Breast epithelium (tissue), 4 donors: Measurements from ENCODE around the gene CEACAM7. TPM values are rescaled to one million over a fixed set of nuclear protein-coding genes. Genes with fewer than 3 reads are reported as not detected.

Experiments
- DNase-seq, 2 donors: peaks; one replicate each; pipeline ENCODE4 v3.0.0-alpha.2; 2019; ENCODE audit warnings: low spot score in 2 of 2
- H3K27ac ChIP-seq, 2 donors: fragments of 200-600 bp; sonication (generic) in 1 of 2; one replicate each; pipeline ENCODE4 v1.5.1; 2016 to 2019; ENCODE audit warnings: mild to moderate bottlenecking in 1 of 2
- H3K27me3 ChIP-seq, 2 donors: fragments of 200-600 bp; sonication (generic) in 1 of 2; one replicate each; pipeline versions ENCODE4 v1.5.1 to v1.6.0; 2017 to 2019; ENCODE audit warnings: control low read depth in 1 of 2, mild to moderate bottlenecking in 1 of 2
- H3K36me3 ChIP-seq: fragments of 200-600 bp; one replicate; pipeline ENCODE4 v1.5.1; 2019
- H3K4me1 ChIP-seq, 2 donors: fragments of 200-600 bp; sonication (generic); one replicate each; pipeline ENCODE4 v1.5.1; 2016 to 2019; ENCODE audit warnings: control low read depth in 1 of 2
- H3K4me3 ChIP-seq, 3 donors: fragments of 200-600 bp; sonication (generic); 1 replicate in 2 of 3; 2 replicates in 1 of 3; pipeline ENCODE4 v1.5.1; 2016 to 2019; ENCODE audit warnings: mild to moderate bottlenecking in 3 of 3, moderate library complexity in 2 of 3
- H3K9me3 ChIP-seq, 2 donors: fragments of 200-600 bp; sonication (generic) in 1 of 2; one replicate each; pipeline ENCODE4 v1.5.1; 2016 to 2019; ENCODE audit warnings: control low read depth in 1 of 2
- CTCF ChIP-seq, 3 donors: fragments of 450-650 bp; IDR thresholded peaks; one replicate each; pipeline ENCODE4 v1.5.1; 2016 to 2017; ENCODE audit warnings: antibody characterized with exemption in 3 of 3, mild to moderate bottlenecking in 3 of 3, moderate library complexity in 3 of 3
- POLR2A ChIP-seq: fragments of 450-650 bp; IDR thresholded peaks from one replicate; pipeline ENCODE4 v1.6.1; 2016; ENCODE audit warnings: antibody characterized with exemption, mild to moderate bottlenecking, moderate library complexity
- POLR2AphosphoS5 ChIP-seq, 3 donors: sonication (generic); formaldehyde crosslinking; IDR thresholded peaks; one replicate each; pipeline ENCODE4 v1.6.1; 2017; ENCODE audit warnings: antibody characterized with exemption in 3 of 3
- intact Hi-C: fragments of 100-400 bp; cut with DNase I; formaldehyde crosslinking; loops from one replicate; pipeline ENCODE4 v1.15.1; 2023; ENCODE audit warnings: low total_unique reads
- total RNA-seq, 3 donors: library from RNA; depleted of rRNA; stranded (reverse); fragments of >200 nt; gene quantifications; one replicate each; pipeline ENCODE4 v1.1.0, GENCODE V29; 2016

CEACAM7 gene
- total RNA-seq, 3 donors from 2014 or later = 0.15 to 25.2 TPM; not detected in 1

GRCh38 chr19:41696402-41697197 is 8.5 kb upstream of the CEACAM7 start:
- Histone ChIP-seq H3K27me3 (peaks cover 0 to 39% of the 10 kb centered on the region in 2 donors), H3K36me3 (no peaks in the 10 kb centered on the region), H3K4me3 (no peak overlapping the region), H3K27ac (no peak overlapping the region), H3K9me3 (peaks cover 10% of the 10 kb centered on the region in 2 donors), H3K4me1 (no peaks in the 10 kb centered on the region)
- intact Hi-C loops = no loop called here
- no peak for DNase-seq
- TF ChIP-seq POLR2AphosphoS5 (IDR thresholded peaks at IDR 0.05) (no peak), CTCF (IDR thresholded peaks at IDR 0.05) (no peak), POLR2A (no peak)

GRCh38 chr19:41695745-41696144 is 7.7 kb upstream of the CEACAM7 start:
- Histone ChIP-seq H3K4me3 (no peak overlapping the region), H3K9me3 (peaks cover 10 to 11% of the 10 kb centered on the region in 2 donors), H3K27ac (no peak overlapping the region), H3K4me1 (no peaks in the 10 kb centered on the region), H3K27me3 (peaks cover 0 to 30% of the 10 kb centered on the region in 2 donors), H3K36me3 (no peaks in the 10 kb centered on the region)
- intact Hi-C loops = loop anchor here (1.0 kb wide), 1 partner anchor 21 kb away; no protein-coding TSS in a partner anchor
- TF ChIP-seq POLR2A (no peak), POLR2AphosphoS5 (IDR thresholded peaks at IDR 0.05) (no peak), CTCF (IDR thresholded peaks at IDR 0.05) (no peak)
- no peak for DNase-seq

GRCh38 chr19:41694831-41695635 is 7.0 kb upstream of the CEACAM7 start:
- Histone ChIP-seq H3K4me1 (no peaks in the 10 kb centered on the region), H3K27ac (no peak overlapping the region), H3K9me3 (peaks cover 10 to 11% of the 10 kb centered on the region in 2 donors), H3K36me3 (no peaks in the 10 kb centered on the region), H3K27me3 (peaks cover 0 to 26% of the 10 kb centered on the region in 2 donors), H3K4me3 (no peak overlapping the region)
- no peak for TF ChIP-seq POLR2A
- no peak for TF ChIP-seq CTCF (IDR thresholded peaks at IDR 0.05)
- no peak for DNase-seq
- intact Hi-C loops = loop anchor here (1.0 kb wide), 1 partner anchor 21 kb away; no protein-coding TSS in a partner anchor

- Histone ChIP-seq H3K9me3 (peaks cover 10 to 11% of the 10 kb centered on the region in 2 donors), H3K27me3 (peaks cover 0 to 18% of the 10 kb centered on the region in 2 donors), H3K36me3 (no peaks in the 10 kb centered on the region), H3K27ac (no peak overlapping the region), H3K4me1 (no peaks in the 10 kb centered on the region), H3K4me3 (no peak overlapping the region)
- no peak for DNase-seq
- intact Hi-C loops = no loop called here
- TF ChIP-seq POLR2A = no peak
- TF ChIP-seq CTCF (IDR thresholded peaks at IDR 0.05) = no peak
- TF ChIP-seq POLR2AphosphoS5 (IDR thresholded peaks at IDR 0.05) = no peak
These were observed 6.1 kb upstream of the CEACAM7 start for GRCh38 chr19:41694196-41694595.
